Omental fat pad (tissue), 4 donors: Measurements from ENCODE around the gene EXOC5. TPM values are rescaled to one million over a fixed set of nuclear protein-coding genes. Genes with fewer than 3 reads are reported as not detected.
A peak's percentile ranks its signal among the peaks of the same experiment; 100 is the strongest.

Source experiments
- ATAC-seq: fragments of 150-250 bp; one replicate; pipeline ENCODE4 v1.9.1; 2016; ENCODE audit warnings: mild to moderate bottlenecking, moderate library complexity; ENCODE audit not compliant: low FRiP score
- DNase-seq: peaks from one replicate; pipeline ENCODE4 v3.0.0-alpha.2; 2019; ENCODE audit warnings: low spot score
- CTCF ChIP-seq, 3 donors: fragments of 450-650 bp; IDR thresholded peaks; one replicate each; pipeline ENCODE4 v1.5.1; 2016 to 2017; ENCODE audit warnings: antibody characterized with exemption in 3 of 3, mild to moderate bottlenecking in 3 of 3, moderate library complexity in 2 of 3
- total RNA-seq, 4 donors: library from RNA; depleted of rRNA; stranded (reverse); fragments of >200 nt; gene quantifications; one replicate each; pipeline ENCODE4 v1.1.0, GENCODE V29; 2016

Gene EXOC5
- total RNA-seq: 10 to 100 TPM; 32.0 to 52.5 (median 44.6) TPM

GRCh38 chr14:57268161-57269069 lies at the start of gene EXOC5, which contains the start of gene AP5M1:
Gene EXOC5, minus strand, starts transcription at chr14:57268905. Its CDS starts 257 bp downstream, at chr14:57268648.
Gene AP5M1, plus strand, starts transcription at chr14:57268971. Its CDS starts 344 bp downstream, at chr14:57269315.
- DNase-seq (peak; percentile 76), ATAC-seq (peak; percentile 94)
- TF ChIP-seq CTCF (IDR thresholded peaks at IDR 0.05): no peak

- TF ChIP-seq CTCF (IDR thresholded peaks at IDR 0.05): peak in 1 of 3 donors; percentile 38
- DNase-seq (peak; percentile 66), ATAC-seq (no peak)
Observed at GRCh38 chr14:57317248-57317833, 48.6 kb upstream of the EXOC5 start.

- ATAC-seq: no peak
- no peak for TF ChIP-seq CTCF (IDR thresholded peaks at IDR 0.05)
- DNase-seq: no peak
Observed at GRCh38 chr14:57314396-57315089, 45.8 kb upstream of the EXOC5 start.

- no peak for DNase-seq
- TF ChIP-seq CTCF (IDR thresholded peaks at IDR 0.05): no peak
- ATAC-seq: no peak
Observed at GRCh38 chr14:57302883-57303282, 34.2 kb upstream of the EXOC5 start.

GRCh38 chr14:57299511-57299910 lies 30.8 kb upstream of the EXOC5 start:
- ATAC-seq (no peak), DNase-seq (no peak)
- no peak for TF ChIP-seq CTCF (IDR thresholded peaks at IDR 0.05)

GRCh38 chr14:57297852-57298251 lies 29.1 kb upstream of the EXOC5 start:
- ATAC-seq (no peak), DNase-seq (no peak)
- no peak for TF ChIP-seq CTCF (IDR thresholded peaks at IDR 0.05)
